ENCODE measurements around the gene RALGPS2.

The RALGPS2 gene

DNA sequence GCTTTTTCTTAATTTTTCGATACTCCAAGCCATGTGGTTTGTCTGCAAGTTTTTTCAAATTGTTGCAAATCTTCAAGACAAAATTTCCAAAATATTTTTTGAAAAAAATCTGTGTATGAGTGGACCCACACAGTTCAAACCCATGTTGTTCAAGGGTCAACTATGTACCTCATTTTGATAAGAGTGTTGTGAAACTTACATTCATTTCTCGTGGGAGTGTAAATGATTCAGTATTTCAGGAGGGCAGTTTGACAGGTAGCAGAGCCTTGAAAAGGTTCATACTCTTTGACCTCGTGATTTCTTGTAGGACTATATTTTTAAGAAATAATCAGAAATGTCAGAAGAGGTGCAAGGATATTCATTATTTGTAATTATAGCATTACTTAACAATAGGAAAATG, 77.8 kb downstream of the RALGPS2 start:
- Histone ChIP-seq H3K9me3 (ENCODE audit: low read depth, low read length) (no peaks in the 10 kb centered on the region), H3K36me3 (ENCODE audit: insufficient read depth, low read length) (no peaks in the 10 kb centered on the region), H3K27ac (no peak overlapping the region), H3K9ac (ENCODE audit: insufficient read length) (no peak overlapping the region), H3K4me3 (no peak overlapping the region)
- no peak for DNase-seq (ENCODE audit: low read depth, low spot score)
- TF ChIP-seq POLR2AphosphoS5 (IDR thresholded peaks at IDR 0.05; ENCODE audit: borderline replicate concordance, low read depth, low read length) (no peak), EZH2 (IDR thresholded peaks at IDR 0.05) (no peak), FOXP2 (optimal IDR thresholded peaks at IDR 0.05; ENCODE audit: control extremely low read depth, extremely low read length, insufficient read depth) (no peak)

- no peak overlapping the region for H3K27ac ChIP-seq
- H3K4me3 ChIP-seq, result no peak overlapping the region
- H3K36me3 ChIP-seq (ENCODE audit: insufficient read depth, low read length), result no peaks in the 10 kb centered on the region
- no peaks in the 10 kb centered on the region for H3K9me3 ChIP-seq (ENCODE audit: low read depth, low read length)
- no peak overlapping the region for H3K9ac ChIP-seq (ENCODE audit: insufficient read length)
- DNase-seq (ENCODE audit: low read depth, low spot score), result no peak
- TF ChIP-seq POLR2AphosphoS5 (IDR thresholded peaks at IDR 0.05; ENCODE audit: borderline replicate concordance, low read depth, low read length) (no peak), FOXP2 (optimal IDR thresholded peaks at IDR 0.05; ENCODE audit: control extremely low read depth, extremely low read length, insufficient read depth) (no peak), EZH2 (IDR thresholded peaks at IDR 0.05) (no peak)
Measured at GRCh38 chr1:178806665-178807300, 81.7 kb downstream of the RALGPS2 start.

- Histone ChIP-seq H3K4me3 (no peak overlapping the region), H3K36me3 (ENCODE audit: insufficient read depth, low read length) (no peaks in the 10 kb centered on the region), H3K9me3 (ENCODE audit: low read depth, low read length) (no peaks in the 10 kb centered on the region), H3K27ac (no peak overlapping the region), H3K9ac (ENCODE audit: insufficient read length) (no peak overlapping the region)
- no peak for DNase-seq (ENCODE audit: low read depth, low spot score)
- TF ChIP-seq FOXP2 (optimal IDR thresholded peaks at IDR 0.05; ENCODE audit: control extremely low read depth, extremely low read length, insufficient read depth) (no peak), POLR2AphosphoS5 (IDR thresholded peaks at IDR 0.05; ENCODE audit: borderline replicate concordance, low read depth, low read length) (no peak), EZH2 (IDR thresholded peaks at IDR 0.05) (no peak)
Measured at GRCh38 chr1:178808529-178808928, 83.5 kb downstream of the RALGPS2 start.

DNA sequence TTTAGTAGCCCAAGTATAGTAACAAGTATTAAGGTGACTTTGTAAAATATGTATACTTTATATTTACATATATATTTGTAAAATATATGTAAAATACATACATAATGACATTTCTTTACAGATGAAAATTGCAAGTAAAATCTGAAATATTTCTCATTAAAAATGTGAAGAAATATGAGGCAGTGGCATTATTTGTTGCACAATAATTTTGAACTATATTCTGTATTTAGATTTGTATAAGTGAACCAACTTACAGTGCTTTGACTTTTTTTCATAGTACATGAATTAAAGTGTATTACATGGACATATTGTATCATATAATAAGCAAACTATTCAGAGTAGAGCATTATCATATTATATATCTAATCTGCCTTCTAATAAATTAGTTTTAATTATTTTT, 85.5 kb downstream of the RALGPS2 start:
- Histone ChIP-seq H3K9ac (ENCODE audit: insufficient read length) (no peak overlapping the region), H3K9me3 (ENCODE audit: low read depth, low read length) (no peaks in the 10 kb centered on the region), H3K27ac (no peak overlapping the region), H3K36me3 (ENCODE audit: insufficient read depth, low read length) (0 out of 2 replicates have a peak, but pooled peaks cover 2% of the 10 kb centered on the region), H3K4me3 (no peak overlapping the region)
- TF ChIP-seq POLR2AphosphoS5 (IDR thresholded peaks at IDR 0.05; ENCODE audit: borderline replicate concordance, low read depth, low read length) (no peak), FOXP2 (optimal IDR thresholded peaks at IDR 0.05; ENCODE audit: control extremely low read depth, extremely low read length, insufficient read depth) (no peak), EZH2 (IDR thresholded peaks at IDR 0.05) (no peak)
- DNase-seq (ENCODE audit: low read depth, low spot score), result no peak

DNA sequence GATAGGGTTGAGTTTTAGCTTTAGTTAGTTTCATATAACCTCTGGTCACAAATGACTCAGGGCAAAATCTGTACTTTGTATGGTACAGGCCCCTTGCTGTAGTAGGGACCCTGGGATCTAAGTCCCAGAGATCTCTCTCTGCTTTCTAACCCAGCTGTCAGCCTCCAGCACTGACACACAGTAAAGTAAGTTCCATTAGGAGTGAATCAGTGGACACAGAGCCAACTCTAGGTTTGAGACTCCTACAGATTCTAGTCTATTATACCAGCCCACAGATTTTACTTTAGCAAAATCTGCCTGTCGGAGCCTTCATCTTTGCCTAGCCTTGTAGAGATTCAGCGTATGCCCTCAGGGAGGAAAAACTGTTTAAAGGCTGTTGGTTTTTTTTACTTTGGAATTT, 93.4 kb downstream of the RALGPS2 start:
- 0 out of 2 replicates have a peak, but pooled peaks cover 3% of the 10 kb centered on the region for H3K36me3 ChIP-seq (ENCODE audit: insufficient read depth, low read length)
- no peak overlapping the region for H3K27ac ChIP-seq
- H3K4me3 ChIP-seq, result no peak overlapping the region
- H3K9ac ChIP-seq (ENCODE audit: insufficient read length), result no peak overlapping the region
- DNase-seq (ENCODE audit: low read depth, low spot score), result no peak
- H3K9me3 ChIP-seq (ENCODE audit: low read depth, low read length), result no peaks in the 10 kb centered on the region
- TF ChIP-seq FOXP2 (optimal IDR thresholded peaks at IDR 0.05; ENCODE audit: control extremely low read depth, extremely low read length, insufficient read depth), result no peak
- TF ChIP-seq POLR2AphosphoS5 (IDR thresholded peaks at IDR 0.05; ENCODE audit: borderline replicate concordance, low read depth, low read length), result no peak
- no peak for TF ChIP-seq EZH2 (IDR thresholded peaks at IDR 0.05)

DNA sequence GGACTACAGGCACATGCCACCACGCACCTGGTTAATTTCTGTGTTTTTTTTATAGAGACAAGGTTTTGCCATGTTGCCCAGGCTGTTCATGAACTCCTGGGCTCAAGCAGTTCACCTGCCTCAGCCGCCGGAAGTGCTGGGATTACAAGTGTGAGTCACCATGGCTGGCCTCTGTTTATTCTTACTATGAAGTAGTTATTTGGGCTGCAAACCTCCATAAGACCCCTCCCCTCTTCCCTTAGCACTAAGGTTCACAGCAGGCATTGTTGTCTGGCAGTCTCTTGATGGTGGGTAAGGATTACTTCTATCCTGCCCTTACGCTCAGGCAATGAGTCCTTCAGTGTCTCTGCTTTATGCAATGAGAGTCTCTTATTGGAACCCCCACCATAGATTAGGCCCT, 94.1 kb downstream of the RALGPS2 start:
- no peak for TF ChIP-seq FOXP2 (optimal IDR thresholded peaks at IDR 0.05; ENCODE audit: control extremely low read depth, extremely low read length, insufficient read depth)
- no peak for TF ChIP-seq EZH2 (IDR thresholded peaks at IDR 0.05)
- TF ChIP-seq POLR2AphosphoS5 (IDR thresholded peaks at IDR 0.05; ENCODE audit: borderline replicate concordance, low read depth, low read length), result no peak
- no peaks in the 10 kb centered on the region for H3K9me3 ChIP-seq (ENCODE audit: low read depth, low read length)
- no peak for DNase-seq (ENCODE audit: low read depth, low spot score)
- no peak overlapping the region for H3K9ac ChIP-seq (ENCODE audit: insufficient read length)
- H3K36me3 ChIP-seq (ENCODE audit: insufficient read depth, low read length), result 0 out of 2 replicates have a peak, but pooled peaks cover 3% of the 10 kb centered on the region
- no peak overlapping the region for H3K27ac ChIP-seq
- H3K4me3 ChIP-seq, result no peak overlapping the region

- H3K27ac ChIP-seq, result no peak overlapping the region
- no peak overlapping the region for H3K4me3 ChIP-seq
- TF ChIP-seq FOXP2 (optimal IDR thresholded peaks at IDR 0.05; ENCODE audit: control extremely low read depth, extremely low read length, insufficient read depth), result no peak
- TF ChIP-seq POLR2AphosphoS5 (IDR thresholded peaks at IDR 0.05; ENCODE audit: borderline replicate concordance, low read depth, low read length), result no peak
- no peak for TF ChIP-seq EZH2 (IDR thresholded peaks at IDR 0.05)
- H3K9ac ChIP-seq (ENCODE audit: insufficient read length), result no peak overlapping the region
- DNase-seq (ENCODE audit: low read depth, low spot score), result no peak
- no peaks in the 10 kb centered on the region for H3K36me3 ChIP-seq (ENCODE audit: insufficient read depth, low read length)
- H3K9me3 ChIP-seq (ENCODE audit: low read depth, low read length), result no peaks in the 10 kb centered on the region
Measured at GRCh38 chr1:178821134-178821866, 96.3 kb downstream of the RALGPS2 start.

DNA sequence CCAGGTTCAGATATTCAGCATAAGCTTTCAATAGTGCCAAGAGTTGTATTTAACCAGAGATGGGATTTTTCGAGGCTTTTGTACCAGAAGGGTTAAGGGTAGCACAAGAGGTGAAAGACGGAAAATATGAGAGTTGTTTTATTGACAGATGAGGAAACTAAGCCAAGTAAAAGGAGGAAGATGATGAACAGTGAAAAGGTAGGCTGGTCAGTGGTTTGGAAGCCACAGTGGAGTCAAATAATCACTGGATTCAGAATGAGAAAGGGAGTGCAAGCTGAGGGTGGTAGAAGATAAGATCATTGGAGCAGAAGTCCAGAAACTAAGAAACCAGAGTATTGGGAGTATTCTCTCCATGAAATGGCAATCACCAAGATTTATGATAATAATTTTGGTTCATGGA, 100.1 kb downstream of the RALGPS2 start:
- DNase-seq (ENCODE audit: low read depth, low spot score), result no peak
- Histone ChIP-seq H3K9ac (ENCODE audit: insufficient read length) (no peak overlapping the region), H3K27ac (no peak overlapping the region), H3K36me3 (ENCODE audit: insufficient read depth, low read length) (no peaks in the 10 kb centered on the region), H3K4me3 (no peak overlapping the region), H3K9me3 (ENCODE audit: low read depth, low read length) (no peaks in the 10 kb centered on the region)
- TF ChIP-seq EZH2 (IDR thresholded peaks at IDR 0.05), result no peak
- no peak for TF ChIP-seq FOXP2 (optimal IDR thresholded peaks at IDR 0.05; ENCODE audit: control extremely low read depth, extremely low read length, insufficient read depth)
- TF ChIP-seq POLR2AphosphoS5 (IDR thresholded peaks at IDR 0.05; ENCODE audit: borderline replicate concordance, low read depth, low read length), result no peak

Data from SK-N-MC (cell line).